Measurements from ENCODE around the gene THSD4.

Gene THSD4

GRCh38 chr15:71658827-71659729, 543.8 kb downstream of the THSD4 start:
- H3K4me3 ChIP-seq (ENCODE audit: low read depth, low read length), result no peak overlapping the region
- DNase-seq (ENCODE audit: low read depth, low spot score), result no peak
- TF ChIP-seq, protein P1, sequence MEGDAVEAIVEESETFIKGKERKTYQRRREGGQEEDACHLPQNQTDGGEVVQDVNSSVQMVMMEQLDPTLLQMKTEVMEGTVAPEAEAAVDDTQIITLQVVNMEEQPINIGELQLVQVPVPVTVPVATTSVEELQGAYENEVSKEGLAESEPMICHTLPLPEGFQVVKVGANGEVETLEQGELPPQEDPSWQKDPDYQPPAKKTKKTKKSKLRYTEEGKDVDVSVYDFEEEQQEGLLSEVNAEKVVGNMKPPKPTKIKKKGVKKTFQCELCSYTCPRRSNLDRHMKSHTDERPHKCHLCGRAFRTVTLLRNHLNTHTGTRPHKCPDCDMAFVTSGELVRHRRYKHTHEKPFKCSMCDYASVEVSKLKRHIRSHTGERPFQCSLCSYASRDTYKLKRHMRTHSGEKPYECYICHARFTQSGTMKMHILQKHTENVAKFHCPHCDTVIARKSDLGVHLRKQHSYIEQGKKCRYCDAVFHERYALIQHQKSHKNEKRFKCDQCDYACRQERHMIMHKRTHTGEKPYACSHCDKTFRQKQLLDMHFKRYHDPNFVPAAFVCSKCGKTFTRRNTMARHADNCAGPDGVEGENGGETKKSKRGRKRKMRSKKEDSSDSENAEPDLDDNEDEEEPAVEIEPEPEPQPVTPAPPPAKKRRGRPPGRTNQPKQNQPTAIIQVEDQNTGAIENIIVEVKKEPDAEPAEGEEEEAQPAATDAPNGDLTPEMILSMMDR (IDR thresholded peaks at IDR 0.05; ENCODE audit: low read depth, low read length), result no peak
- in situ Hi-C loops (cut with HindIII; ENCODE audit: low sequenced_read_pairs), result no loop called here

GRCh38 chr15:71659730-71660067, 544.4 kb downstream of the THSD4 start:
- DNase-seq (ENCODE audit: low read depth, low spot score), result no peak
- no peak overlapping the region for H3K4me3 ChIP-seq (ENCODE audit: low read depth, low read length)
- TF ChIP-seq, protein P1 (IDR thresholded peaks at IDR 0.05; ENCODE audit: low read depth, low read length), result no peak
- in situ Hi-C loops (cut with HindIII; ENCODE audit: low sequenced_read_pairs), result no loop called here

DNA sequence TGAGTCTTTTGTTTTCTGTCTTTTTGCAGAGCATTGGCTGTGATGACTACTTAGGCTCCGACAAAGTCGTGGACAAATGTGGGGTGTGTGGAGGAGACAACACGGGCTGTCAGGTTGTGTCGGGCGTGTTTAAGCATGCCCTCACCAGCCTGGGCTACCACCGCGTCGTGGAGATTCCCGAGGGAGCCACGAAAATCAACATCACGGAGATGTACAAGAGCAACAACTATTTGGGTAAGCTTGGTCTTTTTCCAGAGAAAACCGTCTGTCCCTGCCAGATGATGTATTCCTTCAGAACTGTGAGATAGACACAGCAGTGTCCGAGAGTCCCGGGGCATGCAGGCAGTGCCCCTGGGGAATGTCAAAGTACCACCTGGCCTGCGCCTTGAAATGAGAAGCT, 545.2 kb downstream of the THSD4 start:
- no peak overlapping the region for H3K4me3 ChIP-seq (ENCODE audit: low read depth, low read length)
- TF ChIP-seq, protein P1 (IDR thresholded peaks at IDR 0.05; ENCODE audit: low read depth, low read length), result no peak
- DNase-seq (ENCODE audit: low read depth, low spot score), result no peak
- in situ Hi-C loops (cut with HindIII; ENCODE audit: low sequenced_read_pairs), result no loop called here

GRCh38 chr15:71662306-71662705, 547.0 kb downstream of the THSD4 start:
- TF ChIP-seq, protein P1 (IDR thresholded peaks at IDR 0.05; ENCODE audit: low read depth, low read length), result no peak
- in situ Hi-C loops (cut with HindIII; ENCODE audit: low sequenced_read_pairs), result no loop called here

GRCh38 chr15:71664622-71665021, 549.4 kb downstream of the THSD4 start:
- in situ Hi-C loops (cut with HindIII; ENCODE audit: low sequenced_read_pairs), result no loop called here
- no peak overlapping the region for H3K4me3 ChIP-seq (ENCODE audit: low read depth, low read length)
- TF ChIP-seq, protein P1 (IDR thresholded peaks at IDR 0.05; ENCODE audit: low read depth, low read length), result no peak
- no peak for DNase-seq (ENCODE audit: low read depth, low spot score)

More at GRCh38 chr15:71662306-71662705, 547.0 kb downstream of the THSD4 start:
- DNase-seq (ENCODE audit: low read depth, low spot score), result no peak
- no peak overlapping the region for H3K4me3 ChIP-seq (ENCODE audit: low read depth, low read length)

GRCh38 chr15:71666763-71667620, 551.7 kb downstream of the THSD4 start:
- H3K4me3 ChIP-seq (ENCODE audit: low read depth, low read length), result no peak overlapping the region
- no peak for DNase-seq (ENCODE audit: low read depth, low spot score)
- in situ Hi-C loops (cut with HindIII; ENCODE audit: low sequenced_read_pairs), result no loop called here
- TF ChIP-seq, protein P1 (IDR thresholded peaks at IDR 0.05; ENCODE audit: low read depth, low read length), result no peak
